Measurements from ENCODE around the gene MORC3.

Gene MORC3

GRCh38 chr21:36412916-36413315 lies 92.9 kb downstream of the MORC3 start:
- no peak for TF ChIP-seq CTCF (IDR thresholded peaks at IDR 0.05; ENCODE audit: low read depth, low read length, missing control alignments)
- DNase-seq (ENCODE audit: low read depth) = no peak
- no peak overlapping the region for H3K4me3 ChIP-seq (ENCODE audit: low read depth, low read length)

GRCh38 chr21:36415375-36415774 lies 95.4 kb downstream of the MORC3 start:
- no peak for TF ChIP-seq CTCF (IDR thresholded peaks at IDR 0.05; ENCODE audit: low read depth, low read length, missing control alignments)
- H3K4me3 ChIP-seq (ENCODE audit: low read depth, low read length) = no peak overlapping the region
- DNase-seq (ENCODE audit: low read depth) = no peak

GRCh38 chr21:36419241-36419640 lies 99.2 kb downstream of the MORC3 start:
- no peak overlapping the region for H3K4me3 ChIP-seq (ENCODE audit: low read depth, low read length)
- no peak for TF ChIP-seq CTCF (IDR thresholded peaks at IDR 0.05; ENCODE audit: low read depth, low read length, missing control alignments)
- DNase-seq (ENCODE audit: low read depth) = no peak

- peak; percentile 83 for TF ChIP-seq CTCF (IDR thresholded peaks at IDR 0.05; ENCODE audit: low read depth, low read length, missing control alignments)
- peak; percentile 55 for DNase-seq (ENCODE audit: low read depth)
- no peak overlapping the region for H3K4me3 ChIP-seq (ENCODE audit: low read depth, low read length)
These were observed 100.0 kb downstream of the MORC3 start for GRCh38 chr21:36419996-36420395.

DNA sequence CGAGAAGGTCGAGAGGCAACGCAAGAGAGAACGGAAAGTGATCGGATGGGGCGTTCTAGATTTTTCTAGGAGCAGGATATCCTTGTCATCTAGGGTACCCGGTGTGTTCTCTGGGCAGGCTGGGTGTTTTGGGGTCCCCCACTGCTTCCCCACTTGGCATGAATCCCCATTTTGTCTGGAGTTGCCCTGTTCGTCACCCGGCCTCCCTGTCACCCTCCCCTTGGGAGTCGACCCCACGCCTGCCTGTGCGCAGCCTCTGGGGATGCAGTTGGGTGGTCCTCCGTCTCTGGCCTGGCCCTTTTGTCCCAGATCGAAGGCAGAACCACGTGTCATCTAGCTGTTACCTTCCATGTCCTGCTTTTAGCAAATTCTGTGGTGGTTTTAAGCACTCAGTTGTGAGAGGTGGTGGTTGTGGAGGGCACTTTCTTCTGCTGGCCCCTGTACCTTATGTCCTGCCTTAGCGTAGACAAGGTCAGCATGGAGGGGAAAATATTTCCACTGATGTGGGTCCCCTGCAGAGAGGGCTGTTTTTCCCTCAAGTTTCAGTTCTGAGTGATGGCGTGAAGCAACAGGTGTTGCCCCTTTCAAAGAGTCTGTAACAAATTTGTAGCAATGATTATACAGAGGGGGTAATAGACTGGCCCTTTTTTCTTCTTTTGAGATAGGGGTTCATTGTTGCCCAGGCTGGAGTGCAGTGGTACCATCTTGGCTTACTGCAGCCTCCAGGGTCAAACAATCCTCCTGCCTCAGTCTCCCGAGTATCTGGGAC lies 100.8 kb downstream of the MORC3 start:
- no peak for DNase-seq (ENCODE audit: low read depth)
- H3K4me3 ChIP-seq (ENCODE audit: low read depth, low read length) = no peak overlapping the region
- TF ChIP-seq CTCF (IDR thresholded peaks at IDR 0.05; ENCODE audit: low read depth, low read length, missing control alignments) = no peak

DNA sequence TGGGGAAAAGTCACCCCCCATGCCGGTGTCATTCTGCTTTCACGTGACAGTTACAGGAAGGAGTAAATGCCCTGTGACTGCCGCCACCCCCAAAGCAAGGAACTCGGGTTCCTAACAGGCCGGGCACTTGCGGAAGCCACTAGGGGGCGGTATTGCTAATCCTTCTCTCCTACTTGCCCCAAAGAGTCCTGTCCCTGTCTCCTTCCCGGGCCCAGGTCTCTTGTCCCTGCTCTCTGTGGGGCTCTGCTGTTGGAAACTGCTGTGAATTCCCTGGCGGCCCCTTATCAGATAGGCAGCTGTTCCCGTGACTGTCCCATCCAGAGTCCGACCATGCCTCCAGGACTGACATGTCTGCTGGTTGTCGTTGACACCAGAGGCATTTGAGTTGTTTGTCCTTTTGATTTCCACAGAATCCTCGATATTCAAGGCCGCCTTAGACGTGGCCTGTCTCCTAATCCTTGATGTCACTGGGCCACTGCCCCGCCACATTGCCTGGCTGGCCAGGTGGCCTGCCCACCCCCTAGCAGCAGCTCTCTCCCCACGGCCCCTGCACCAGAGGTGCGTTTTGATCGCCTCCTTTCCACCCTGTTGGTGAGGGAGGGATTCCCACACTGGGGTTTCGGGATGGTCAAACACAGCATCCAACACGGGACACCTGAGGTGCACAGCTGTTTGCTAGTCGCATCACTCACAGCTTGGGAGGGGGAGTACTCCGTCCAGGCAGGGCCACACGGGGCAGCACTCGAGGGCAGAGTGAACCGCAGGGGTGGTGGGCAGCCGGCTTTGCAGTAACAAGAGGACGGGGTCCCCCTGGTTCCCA lies 102.5 kb downstream of the MORC3 start:
- peak; percentile 13 for DNase-seq (ENCODE audit: low read depth)
- TF ChIP-seq CTCF (IDR thresholded peaks at IDR 0.05; ENCODE audit: low read depth, low read length, missing control alignments) = peak; percentile 90
- H3K4me3 ChIP-seq (ENCODE audit: low read depth, low read length) = no peak overlapping the region

Measured in GM12864 (cell line).